Non-pigmented ciliary epithelial cell (primary cell): ENCODE results near the gene CDS1.
"Not testable (repeated sequence)": the region's sequence is repeated elsewhere in the genome, so short reads cannot be mapped to it uniquely, and the experiment has no call there.

Source experiments
- DNase-seq: peaks from one replicate; pipeline ENCODE4 v3.0.0-alpha.2; 2010; ENCODE audit warnings: low read depth

Gene CDS1

DNA sequence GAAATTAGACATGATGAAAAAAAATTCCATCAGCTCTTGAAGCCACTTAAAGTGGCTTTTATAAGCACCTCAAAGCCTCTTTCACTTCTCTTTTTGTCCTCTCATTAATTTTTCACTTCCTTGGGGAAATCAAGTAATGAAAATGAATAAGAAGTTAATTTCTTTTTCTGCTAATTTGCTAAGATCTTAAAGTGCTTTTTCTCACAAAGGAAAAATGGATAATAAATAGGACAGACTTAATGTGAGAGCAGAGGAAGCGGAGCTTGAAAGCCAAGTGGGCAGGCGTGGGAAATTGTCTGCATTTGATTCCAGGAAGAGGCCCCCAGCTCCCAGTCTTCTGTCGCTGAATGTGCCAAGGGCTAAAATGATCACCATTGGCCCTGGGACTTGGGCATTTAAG lies 28.6 kb downstream of the CDS1 start:
- no peak for DNase-seq

DNA sequence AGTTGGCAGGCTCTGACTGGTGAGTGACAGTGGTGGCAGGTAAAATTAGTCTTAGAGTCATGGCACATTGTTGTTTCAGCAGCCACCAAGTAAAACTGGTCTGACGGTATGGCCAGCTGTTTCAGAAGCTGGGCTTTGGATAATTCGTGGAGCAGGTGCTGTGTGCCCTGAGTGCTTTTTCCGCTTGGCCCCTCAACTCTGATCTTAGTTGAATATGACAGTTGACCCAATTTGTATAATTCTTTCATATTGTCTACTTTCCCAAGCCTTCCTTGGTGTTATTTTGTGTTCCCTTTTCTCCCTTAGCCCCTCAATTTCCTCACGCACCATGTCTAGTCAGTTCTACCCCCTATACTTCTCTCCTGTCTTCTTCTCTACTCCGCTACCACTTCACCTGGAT lies 32.0 kb downstream of the CDS1 start:
- DNase-seq, result no peak

DNA sequence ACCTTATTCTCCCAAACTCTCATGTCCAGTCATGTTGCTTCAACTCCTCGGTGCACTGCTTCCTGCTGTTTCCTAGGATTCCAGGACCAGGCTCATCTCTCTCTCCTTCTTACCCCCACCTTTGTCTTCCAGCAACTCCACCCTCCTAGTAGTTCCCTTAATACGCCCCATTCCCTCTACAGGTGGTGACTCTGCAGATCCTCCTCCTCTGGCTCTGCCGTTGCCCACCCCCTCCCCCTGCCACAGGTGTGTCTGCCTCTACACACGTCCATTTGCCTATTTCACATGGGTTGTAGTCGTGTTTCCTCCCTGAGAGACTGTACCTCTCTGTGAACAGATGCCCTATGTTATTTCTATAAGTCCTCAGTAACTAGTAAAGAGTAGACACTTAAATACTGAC lies 32.4 kb downstream of the CDS1 start:
- no peak for DNase-seq

DNA sequence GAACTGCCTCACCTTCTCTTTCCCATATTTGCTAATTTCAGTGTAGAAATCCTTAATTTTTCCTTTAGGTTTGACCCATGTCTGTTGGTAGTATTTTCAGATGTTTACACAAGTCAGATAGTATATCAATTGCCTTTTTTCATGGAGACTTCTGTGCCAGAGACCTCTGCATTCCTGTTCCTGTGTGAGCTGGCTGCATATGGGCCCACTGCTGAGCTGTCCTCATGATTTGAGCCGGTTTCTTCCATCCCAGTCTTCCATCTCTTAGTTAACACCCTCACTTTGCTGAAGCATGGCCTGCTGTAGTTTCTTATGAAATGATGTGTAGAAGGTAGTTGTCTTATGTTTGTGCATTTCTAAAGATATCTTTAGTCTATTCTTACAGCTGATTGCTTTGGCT lies 40.0 kb downstream of the CDS1 start:
- DNase-seq, result no peak

DNA sequence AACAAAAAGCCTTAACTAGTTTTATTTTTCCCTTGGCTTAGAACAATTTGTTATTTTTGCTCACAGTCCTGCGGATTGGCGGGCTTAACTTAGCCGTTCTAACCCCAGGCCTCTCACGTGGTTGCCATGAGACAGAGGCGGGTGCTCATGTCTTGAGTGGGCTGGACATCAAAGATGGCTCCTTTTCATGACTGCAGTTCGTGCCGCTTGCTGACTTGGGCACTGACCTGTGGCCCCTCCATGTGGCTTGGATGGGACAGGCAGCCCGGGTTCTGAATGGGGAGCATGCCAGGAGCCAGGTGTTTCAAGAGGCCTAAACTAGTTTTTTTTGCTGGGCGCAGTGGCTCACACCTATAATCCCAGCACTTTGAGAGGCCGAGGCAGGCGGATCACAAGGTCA lies 40.7 kb downstream of the CDS1 start:
- DNase-seq, result no peak

DNA sequence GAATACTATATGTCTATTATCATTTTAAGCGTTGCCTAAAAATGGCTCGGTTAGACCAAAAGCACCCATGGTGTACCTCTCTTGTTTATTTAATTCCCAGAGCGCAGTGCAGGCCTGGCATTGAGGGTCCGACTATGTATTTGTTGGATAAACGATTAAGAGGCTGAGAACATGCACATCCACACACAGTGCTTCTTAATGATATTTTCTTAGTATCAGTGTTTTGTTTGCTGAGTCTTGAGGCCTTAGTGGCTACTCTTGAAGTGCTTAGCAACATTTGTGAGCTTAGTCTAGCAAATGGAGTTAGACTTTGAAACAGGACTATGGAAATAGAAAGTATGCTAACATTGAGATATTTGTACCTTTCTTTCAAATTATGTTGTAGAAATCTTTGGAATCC lies 43.7 kb downstream of the CDS1 start:
- no peak for DNase-seq

DNA sequence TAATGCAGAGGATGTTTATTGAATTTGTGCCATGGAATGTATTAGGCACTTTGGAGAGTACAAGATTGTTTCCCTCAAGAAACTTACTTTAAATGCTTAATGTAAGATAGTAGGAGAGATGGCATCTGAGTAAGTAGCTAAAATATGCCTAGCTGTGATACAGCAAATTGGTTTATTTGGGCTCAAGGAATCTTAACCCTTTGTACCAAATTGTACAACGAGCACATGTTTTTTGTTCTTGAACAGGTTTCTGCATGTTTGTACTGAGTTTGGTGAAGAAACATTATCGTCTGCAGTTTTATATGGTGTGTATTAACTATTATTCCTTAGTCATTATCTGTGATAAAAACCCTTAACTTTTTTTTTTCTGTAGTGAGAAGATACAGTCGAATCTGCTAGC lies 48.6 kb downstream of the CDS1 start:
- DNase-seq, result no peak

DNA sequence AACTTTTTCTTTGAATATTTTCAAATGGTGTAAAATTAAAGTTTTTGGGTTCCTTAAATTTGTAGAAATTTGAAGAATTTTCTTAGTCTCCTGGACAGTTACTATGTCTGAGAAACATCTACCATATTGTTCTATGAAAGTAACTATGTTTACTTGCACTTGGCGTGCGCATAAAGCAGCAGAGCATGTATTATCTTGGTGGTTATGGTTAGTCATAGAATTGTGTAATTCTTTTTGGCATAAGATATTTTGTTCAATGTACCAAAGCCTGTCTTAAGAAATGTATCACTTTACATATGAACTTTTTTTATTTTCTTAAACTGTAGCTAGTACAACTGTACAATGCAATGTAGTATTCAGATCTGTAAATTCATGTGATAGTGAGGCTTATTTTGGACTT lies 49.2 kb downstream of the CDS1 start:
- peak; percentile 55 for DNase-seq

DNA sequence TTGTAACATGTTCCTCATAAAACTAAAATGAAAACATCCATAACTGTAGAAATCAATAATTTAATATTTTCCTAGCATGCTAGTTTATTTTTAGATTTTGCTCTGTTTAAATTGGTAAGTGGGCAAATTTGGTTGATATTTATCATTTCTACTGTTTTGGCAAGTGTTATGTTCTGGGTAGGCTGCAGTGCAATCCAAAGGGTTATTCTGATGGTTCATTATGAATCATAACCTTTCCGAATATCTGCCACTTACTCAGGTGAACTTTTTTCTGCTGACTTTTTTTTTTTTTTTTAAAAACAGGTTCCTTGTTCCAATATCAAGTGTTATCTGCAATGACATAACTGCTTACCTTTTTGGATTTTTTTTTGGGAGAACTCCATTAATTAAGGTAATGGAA lies 52.0 kb downstream of the CDS1 start:
- DNase-seq, result no peak

DNA sequence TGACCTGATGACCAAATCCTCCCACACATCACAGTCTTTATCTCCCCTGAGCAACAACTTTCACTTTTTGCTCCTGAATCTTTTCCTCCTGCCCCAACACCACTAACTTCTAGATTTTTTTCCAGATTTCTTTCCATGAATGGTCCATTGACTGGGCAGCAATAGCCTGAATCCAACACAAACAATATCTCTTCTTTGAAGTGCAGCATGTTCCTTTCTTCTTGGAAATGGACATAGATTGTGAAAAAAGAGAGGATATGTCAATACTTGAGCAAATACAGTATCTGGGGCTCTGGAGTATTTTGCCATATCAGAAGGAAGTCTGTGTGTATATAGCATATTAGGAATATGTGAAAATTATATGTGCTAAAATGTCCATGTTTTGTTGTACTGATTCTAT lies 55.2 kb downstream of the CDS1 start:
- no peak for DNase-seq

DNA sequence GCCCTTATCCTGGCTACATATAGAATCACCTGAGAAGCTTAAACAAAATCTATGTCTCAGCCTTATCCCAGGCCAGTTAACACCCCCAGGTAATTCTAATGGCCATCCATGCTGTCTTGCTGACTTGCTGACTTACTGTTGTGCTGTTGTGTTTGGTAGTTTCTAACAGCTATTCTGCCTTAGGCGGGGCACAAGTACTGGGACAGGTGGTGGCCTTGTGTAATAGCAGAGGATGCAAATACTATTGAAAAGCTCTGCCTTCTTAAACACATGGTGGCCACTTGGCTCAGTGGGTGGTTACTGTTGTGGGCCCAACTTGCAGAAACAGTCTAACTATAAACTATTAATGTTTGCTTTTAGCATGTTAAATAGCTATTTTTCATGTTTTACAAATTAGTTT lies 56.2 kb downstream of the CDS1 start:
- no peak for DNase-seq

DNA sequence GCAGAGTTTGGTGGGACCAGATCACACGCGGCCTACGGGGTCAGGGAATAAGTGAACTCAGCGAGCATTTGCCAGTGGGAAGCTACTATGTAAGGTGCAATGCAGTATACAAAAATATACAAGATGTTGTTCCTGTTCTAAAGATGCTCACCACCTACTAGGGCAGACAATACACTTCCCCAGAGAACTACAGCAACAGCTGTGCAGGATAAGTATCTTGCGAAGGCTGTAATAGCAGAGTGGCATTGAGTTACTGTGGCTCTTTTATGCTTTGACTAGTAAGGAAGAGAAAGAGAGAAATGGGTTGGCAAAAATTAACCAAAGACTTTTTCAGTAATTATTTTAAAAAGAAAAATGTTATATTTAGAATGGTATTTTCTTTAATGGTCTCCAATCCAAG lies 61.2 kb downstream of the CDS1 start:
- DNase-seq, result no peak

DNA sequence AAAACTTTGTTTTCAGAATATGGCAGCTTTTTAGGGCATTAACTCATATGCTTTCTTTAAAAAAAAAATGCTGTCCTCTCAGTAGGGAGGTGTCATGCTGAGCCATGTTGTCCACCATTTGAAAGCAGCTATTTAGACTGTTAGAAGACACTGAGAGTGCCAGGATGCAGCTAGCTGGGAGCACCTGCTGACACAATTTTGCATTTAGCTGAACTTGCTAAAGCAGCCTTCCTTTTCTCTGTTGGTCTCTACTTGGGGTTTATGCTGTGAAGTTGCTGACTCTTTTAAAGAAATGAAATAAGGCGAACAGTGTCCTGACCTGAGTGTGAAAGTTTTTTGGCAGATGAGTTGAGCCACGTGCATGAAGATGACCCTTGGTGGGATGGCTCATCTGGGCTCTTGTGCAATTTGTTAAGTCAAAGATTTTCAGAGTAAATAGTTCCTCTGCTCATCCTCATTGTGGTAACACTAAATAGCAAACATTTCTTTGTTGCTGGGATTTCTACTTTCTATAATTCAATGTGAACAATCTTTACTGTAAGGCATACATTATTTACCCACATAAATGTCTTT lies 64.5 kb downstream of the CDS1 start:
- DNase-seq, result no peak

DNA sequence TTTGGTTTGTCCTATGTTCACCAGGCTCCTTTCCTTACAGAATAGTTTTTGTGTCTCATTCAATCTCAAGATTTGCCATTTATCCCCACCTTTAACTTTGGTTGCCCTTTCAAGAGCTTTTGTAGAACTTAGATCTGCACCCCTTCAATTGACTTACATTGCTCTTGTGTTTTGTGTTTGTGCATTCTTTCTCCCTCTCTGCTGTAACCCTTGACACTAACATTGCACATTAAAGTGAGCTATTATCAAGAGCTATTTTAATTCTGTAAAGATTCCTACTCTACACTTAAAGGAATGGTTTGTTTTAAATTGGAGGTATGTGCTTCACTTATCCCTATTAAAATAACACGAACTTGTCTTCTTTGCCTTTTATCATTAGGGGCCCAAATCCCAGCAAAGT lies 65.3 kb downstream of the CDS1 start:
- no peak for DNase-seq

DNA sequence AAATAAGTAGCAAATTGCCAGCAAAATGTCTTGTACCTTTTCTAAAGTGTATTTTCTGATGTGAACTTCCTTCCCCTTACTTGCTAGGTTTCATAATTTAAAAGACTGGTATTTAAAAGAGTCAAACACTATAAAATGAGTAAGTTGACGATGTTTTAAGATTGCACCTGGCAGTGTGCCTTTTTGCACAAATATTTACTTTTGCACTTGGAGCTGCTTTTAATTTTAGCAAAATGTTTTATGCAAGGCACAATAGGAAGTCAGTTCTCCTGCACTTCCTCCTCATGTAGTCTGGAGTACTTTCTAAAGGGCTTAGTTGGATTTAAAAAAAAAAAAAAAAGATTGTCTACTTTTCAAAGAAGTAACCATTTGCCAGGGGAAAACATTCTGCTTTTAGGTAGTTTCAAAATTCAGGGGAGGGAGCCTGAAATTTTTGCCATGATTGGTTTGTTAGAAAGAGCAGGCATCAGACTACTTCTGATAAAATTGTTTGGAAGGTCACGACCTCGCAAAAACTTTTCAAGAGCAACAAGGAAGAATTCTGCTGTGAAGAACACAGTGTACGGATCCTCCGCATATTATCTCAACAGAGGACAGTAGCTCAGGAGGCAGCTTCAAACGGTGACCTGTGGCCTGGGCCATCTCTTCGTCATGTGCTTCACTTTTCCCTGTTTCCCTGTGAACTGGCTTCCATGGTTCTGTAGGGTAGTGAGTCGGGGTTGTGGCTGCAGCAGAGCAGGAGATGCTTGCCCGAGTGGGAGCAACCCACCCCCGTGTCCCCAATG lies 66.1 kb downstream of the CDS1 start:
- DNase-seq, result no peak

DNA sequence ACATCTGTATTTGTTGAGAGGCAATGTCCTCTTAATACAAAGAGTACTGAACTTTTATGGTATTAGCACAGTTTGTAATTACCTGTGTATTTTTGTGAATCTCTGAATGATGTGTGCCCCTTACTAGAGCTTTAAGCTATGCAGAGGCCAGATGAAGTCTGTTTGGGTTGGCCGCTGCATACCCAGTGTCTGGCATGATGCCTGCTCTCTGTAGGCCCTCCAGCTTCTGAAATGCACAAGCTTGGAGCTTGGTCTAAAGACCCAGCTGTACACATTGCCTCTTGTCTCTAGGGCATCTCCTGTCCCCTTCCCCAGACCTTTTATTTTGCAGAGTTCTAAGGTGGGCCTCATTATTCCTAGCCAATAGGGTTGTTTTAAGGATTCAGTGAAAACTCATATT lies 68.6 kb downstream of the CDS1 start:
- no peak for DNase-seq

DNA sequence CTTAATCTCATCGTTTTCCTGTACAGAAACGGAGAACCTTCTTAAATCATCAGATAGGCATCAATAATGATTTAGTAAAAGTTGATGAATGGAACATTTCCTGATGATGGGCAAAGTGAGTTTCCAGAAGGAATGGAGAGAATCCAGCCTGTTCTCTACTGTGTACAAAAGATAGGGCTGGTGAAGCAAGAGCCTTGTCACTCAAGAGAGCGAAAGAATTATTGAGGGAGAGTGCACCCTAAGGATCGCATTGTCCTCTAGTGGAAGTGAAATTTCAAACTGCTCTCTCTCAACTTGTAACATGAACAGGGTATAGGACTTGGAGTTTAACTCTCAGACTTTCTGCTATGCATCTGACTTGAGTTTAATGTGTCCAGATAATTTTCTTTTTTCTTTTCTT lies 69.6 kb downstream of the CDS1 start:
- DNase-seq, result no peak

DNA sequence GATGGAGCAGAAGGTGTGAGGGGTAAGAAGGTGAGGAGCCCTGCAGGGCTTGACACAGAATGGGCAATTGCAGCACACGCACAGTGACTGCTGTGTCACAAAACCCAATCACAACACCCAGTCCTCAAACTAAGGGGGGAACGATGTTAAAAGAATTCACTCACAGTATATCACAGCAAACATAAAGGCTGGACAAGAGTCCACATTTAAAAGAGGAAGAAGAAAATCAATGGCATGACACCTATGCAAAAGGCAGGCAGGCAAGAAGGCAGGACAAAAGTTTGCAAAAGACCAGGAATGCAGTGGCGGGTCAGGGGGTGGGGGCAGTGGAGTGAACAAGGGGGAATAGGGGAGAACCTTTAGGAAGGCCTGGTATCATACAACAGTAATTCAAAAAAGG lies 77.7 kb downstream of the CDS1 start:
- DNase-seq, result no peak

DNA sequence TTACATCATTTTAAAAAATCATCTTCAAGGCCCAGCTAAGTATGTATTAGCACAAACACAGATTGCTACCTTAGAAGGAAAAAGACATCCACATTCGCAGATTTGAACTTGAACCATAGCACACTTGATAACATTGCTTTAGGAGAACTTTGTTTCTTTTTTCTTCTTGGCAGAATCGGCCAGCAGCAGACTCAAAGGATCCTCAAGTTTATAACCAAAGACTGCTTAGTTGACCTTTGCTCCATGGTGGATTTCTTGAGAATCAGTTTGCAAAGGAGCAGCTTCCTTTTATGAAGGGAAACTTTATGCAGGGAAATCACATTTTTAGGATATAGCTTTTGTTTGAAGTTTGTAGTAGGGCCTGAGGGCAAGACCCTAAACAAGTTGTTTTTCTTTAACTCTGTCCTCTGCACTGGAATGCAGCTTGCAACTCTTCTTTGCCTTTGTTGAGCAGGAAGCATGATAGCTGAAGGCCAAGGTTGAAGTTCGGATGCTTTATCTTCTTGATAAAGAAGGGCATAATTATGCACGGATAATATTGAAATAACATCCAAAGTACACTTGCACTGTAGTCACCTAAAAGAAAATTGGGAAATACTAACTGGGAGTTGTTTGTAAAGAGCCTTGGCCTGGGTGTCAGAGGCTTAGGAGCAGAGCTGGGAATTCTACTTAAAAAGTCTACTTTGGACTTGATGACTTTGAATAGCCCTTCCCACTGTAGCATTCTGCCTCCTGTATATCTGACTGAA lies 78.4 kb downstream of the CDS1 start:
- DNase-seq, result no peak

DNA sequence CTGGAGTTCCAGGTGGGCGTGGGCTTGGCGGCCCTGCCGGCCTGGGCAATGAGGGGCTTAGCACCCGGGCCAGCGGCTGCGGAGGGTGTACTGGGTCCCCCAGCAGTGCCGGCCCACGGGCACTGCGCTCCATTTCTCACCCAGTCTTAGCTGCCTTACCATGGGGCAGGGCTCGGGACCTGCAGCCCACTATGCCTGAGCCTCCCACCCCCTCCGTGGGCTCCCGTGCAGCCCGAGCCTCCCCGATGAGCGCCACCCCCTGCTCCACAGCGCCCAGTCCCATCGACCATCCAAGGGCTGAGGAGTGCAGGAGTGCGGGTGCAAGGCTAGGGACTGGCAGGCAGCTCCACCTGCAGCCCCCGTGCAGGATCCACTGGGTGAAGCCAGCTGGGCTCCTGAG lies 81.8 kb downstream of the CDS1 start:
- DNase-seq, result not testable (repeated sequence)

DNA sequence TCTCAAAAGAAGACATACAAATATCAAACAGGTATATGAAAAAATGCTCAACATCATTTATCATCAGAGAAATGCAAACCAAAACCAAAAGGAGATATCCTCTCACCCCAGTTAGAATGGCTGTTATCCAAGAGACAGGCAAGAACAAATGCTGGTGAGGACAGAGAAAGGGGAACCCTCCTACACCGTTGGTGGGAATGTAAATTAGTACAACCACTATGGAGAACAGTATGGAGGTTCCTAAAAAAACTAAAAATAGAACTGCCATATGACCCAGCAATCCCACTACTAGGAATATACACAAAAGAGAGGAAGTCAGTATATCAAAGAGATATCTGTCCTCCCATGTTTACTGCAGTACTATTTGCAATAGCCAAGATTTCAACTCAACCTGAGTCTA lies 83.5 kb downstream of the CDS1 start:
- DNase-seq, result no peak

DNA sequence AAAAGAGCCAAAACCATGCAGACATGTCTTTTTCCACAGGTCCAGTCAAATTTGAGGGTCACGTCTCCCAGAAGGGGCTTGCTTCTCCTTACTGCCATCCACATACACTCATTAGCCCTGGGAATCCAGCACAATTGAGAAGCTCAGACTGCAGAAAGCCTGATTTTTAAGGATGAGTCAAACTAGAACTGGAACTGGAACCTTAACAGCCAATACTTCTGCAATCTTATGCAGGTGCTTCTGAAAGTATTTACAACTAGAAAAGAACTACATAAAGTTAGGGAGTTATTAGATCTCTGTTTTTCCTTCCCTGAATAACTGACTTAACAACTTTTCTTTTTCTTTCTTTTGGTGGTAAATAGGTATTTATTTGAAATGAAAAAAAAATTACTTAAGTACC lies 86.3 kb downstream of the CDS1 start:
- DNase-seq, result no peak

DNA sequence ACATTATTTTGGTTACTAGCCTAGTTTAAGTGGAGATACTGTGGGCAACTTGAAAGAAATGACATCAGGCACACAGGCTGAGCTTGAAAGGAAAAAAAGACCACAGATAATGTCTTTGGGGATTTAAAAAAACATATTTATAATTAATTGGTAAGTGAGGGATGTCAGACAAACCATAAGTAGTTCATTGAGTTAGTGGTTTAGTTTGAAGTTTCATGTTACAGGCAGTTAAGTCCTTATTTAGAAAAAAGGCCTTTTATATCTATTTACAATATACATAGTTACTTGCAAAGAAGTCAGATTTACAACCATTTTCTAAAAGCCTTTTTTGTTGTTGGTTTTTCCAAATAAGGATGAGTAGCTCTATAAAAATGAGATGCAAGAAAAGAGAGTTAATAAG lies 89.2 kb downstream of the CDS1 start:
- no peak for DNase-seq
